HepG2 (cell line): Measurements from ENCODE around the gene CHTF18. TPM values are rescaled to one million over a fixed set of nuclear protein-coding genes. Genes with fewer than 3 reads are reported as not detected.

Source experiments
- ATAC-seq: fragments of 200-7000 bp; cut with Tn5 transposase; 3 replicates; pipeline ENCODE4 v1.9.1; 2020; ENCODE audit warnings: mild to moderate bottlenecking, moderate library complexity
- BruUV-seq: library from RNA; stranded (reverse); fragments of 400-500 nt; replicated peaks from 2 replicates; lab custom pipeline; 2021; lab: Mats Ljungman, UMichigan
- CTCF ChIA-PET: fragments of 300-600 bp; formaldehyde crosslinking; extraction: SDS; loops from one replicate; lab custom pipeline; 2021; ENCODE audit warnings: low total read pairs, inconsistent platforms, low intra/inter-chr PET ratio; lab: Yijun Ruan, JAX
- POLR2A ChIA-PET: fragments of 350-600 bp; sonication (Branson Sonifier 250); formaldehyde crosslinking; loops from one replicate; lab custom pipeline; 2020; ENCODE audit warnings: antibody characterized with exemption, inconsistent platforms; lab: Yijun Ruan, JAX
- DNase-seq: peaks from one replicate; pipeline ENCODE4 v3.0.0-alpha.2; 2015; ENCODE audit warnings: low spot score
- FAIRE-seq: peaks from 3 replicates; lab custom pipeline; 2011; peaks lifted over from hg19 to GRCh38; lab: Jason Lieb, UNC
- H2AFZ ChIP-seq: one replicate; pipeline ENCODE4 v1.6.1; 2011; ENCODE audit warnings: low read length, inconsistent platforms
- H3K27ac ChIP-seq: fragments of 300-600 bp; 3 replicates; pipeline ENCODE4 v1.8.0; 2011; ENCODE audit warnings: mixed run types, mild to moderate bottlenecking, mixed read lengths, low read length, inconsistent platforms; ENCODE audit not compliant: insufficient read depth; ENCODE audit errors: extremely low read length
- H3K27me3 ChIP-seq, 2 experiments: fragments of 200-600 bp in 1 of 2; 2 replicates in 1 of 2; 3 replicates in 1 of 2; pipeline versions ENCODE4 v1.6.0 to v1.8.0; 2011; ENCODE audit warnings: low read length in 2 of 2, mild to moderate bottlenecking in 2 of 2, moderate library complexity in 2 of 2, inconsistent platforms in 1 of 2; ENCODE audit not compliant: insufficient read depth in 2 of 2, control insufficient read depth in 1 of 2
- H3K36me3 ChIP-seq, 2 experiments: fragments of 200-600 bp in 1 of 2; replicated peaks in 1 of 2; 2 replicates in 1 of 2; 3 replicates in 1 of 2; pipeline versions ENCODE4 v1.5.1 to v1.8.0; 2011; ENCODE audit warnings: low read length in 2 of 2, inconsistent platforms in 1 of 2; ENCODE audit not compliant: insufficient read depth in 2 of 2, control insufficient read depth in 1 of 2
- H3K4me1 ChIP-seq: 2 replicates; pipeline ENCODE4 v1.5.1; 2012; ENCODE audit warnings: low read length, inconsistent platforms; ENCODE audit not compliant: insufficient read depth
- H3K4me2 ChIP-seq: 2 replicates; pipeline ENCODE4 v1.6.0; 2011; ENCODE audit warnings: low read depth, low read length, inconsistent platforms
- H3K4me3 ChIP-seq, 3 experiments: fragments of 200-600 bp in 1 of 3; sonication (generic), shearing (Covaris generic) in 1 of 3; replicated peaks in 1 of 3; 2 replicates each; pipeline ENCODE4 v1.5.1; 2011 to 2016; ENCODE audit warnings: low read length in 3 of 3, inconsistent platforms in 2 of 3, low read depth in 2 of 3, mild to moderate bottlenecking in 2 of 3, control low read depth in 1 of 3, mixed read lengths in 1 of 3; ENCODE audit not compliant: insufficient read depth in 1 of 3
- H3K79me2 ChIP-seq: one replicate; pipeline ENCODE4 v1.6.1; 2011; ENCODE audit warnings: low read length, inconsistent platforms; ENCODE audit not compliant: insufficient read depth
- H3K9ac ChIP-seq: 2 replicates; pipeline ENCODE4 v1.6.0; 2011; ENCODE audit warnings: mild to moderate bottlenecking, low read depth, low read length, inconsistent platforms; ENCODE audit not compliant: insufficient read depth
- H3K9me3 ChIP-seq: 2 replicates; pipeline ENCODE4 v1.5.1; 2012; ENCODE audit warnings: mild to moderate bottlenecking, low read length
- H4K20me1 ChIP-seq: 2 replicates; pipeline ENCODE4 v1.6.0; 2011; ENCODE audit warnings: inconsistent platforms, mild to moderate bottlenecking, low read length, moderate library complexity; ENCODE audit not compliant: insufficient read depth
- CBFB ChIP-seq: sonication (generic); formaldehyde crosslinking; IDR thresholded peaks from 2 replicates; pipeline ENCODE4 v1.4.0; 2020; ENCODE audit warnings: missing genetic modification reagents
- CHCHD3 ChIP-seq: sonication (generic); formaldehyde crosslinking; IDR thresholded peaks from 2 replicates; pipeline ENCODE4 v1.8.0; 2022; ENCODE audit warnings: mild to moderate bottlenecking, missing genetic modification reagents, moderate library complexity
- MED1 ChIP-seq: sonication (generic); formaldehyde crosslinking; IDR thresholded peaks from 2 replicates; pipeline ENCODE4 v1.4.0; 2020; ENCODE audit warnings: missing genetic modification reagents
- MEIS2 ChIP-seq: sonication (generic); formaldehyde crosslinking; IDR thresholded peaks from 2 replicates; pipeline ENCODE4 v1.9.0; 2021; ENCODE audit warnings: mild to moderate bottlenecking, missing genetic modification reagents
- NFYB ChIP-seq: sonication (generic); formaldehyde crosslinking; IDR thresholded peaks from 2 replicates; pipeline ENCODE4 v1.4.0; 2020; ENCODE audit warnings: missing genetic modification reagents
- PTBP1 ChIP-seq: fragments of 200-400 bp; formaldehyde crosslinking; IDR thresholded peaks from 2 replicates; pipeline ENCODE4 v1.6.1; 2018; ENCODE audit warnings: low read length, low read depth; ENCODE audit not compliant: poor library complexity, severe bottlenecking
- ZNF256 ChIP-seq: sonication (generic); formaldehyde crosslinking; conservative IDR thresholded peaks from 2 replicates; pipeline ENCODE4 v1.4.0; 2020; ENCODE audit warnings: missing genetic modification reagents
- WGBS: methylation state at CpG from one replicate; pipeline ENCODE4 v1.1.6; 2017; ENCODE audit warnings: low lambda C conversion rate; 5-methylcytosine and 5-hydroxymethylcytosine counted together
- in situ Hi-C: cut with HindIII; loops from 2 replicates; pipeline ENCODE4 v1.10.0; 2017; ENCODE audit warnings: low pct_unique_long_range_greater_than_20kb; ENCODE audit not compliant: extremely low pct_ligation_motif_present
- intact Hi-C: fragments of 100-400 bp; cut with micrococcal nuclease; formaldehyde crosslinking; loops from one replicate; pipeline ENCODE4 v1.10.0; 2022; ENCODE audit not compliant: unreplicated experiment
- polyA plus RNA-seq, 8 experiments: library from polyadenylated mRNA; depleted of rRNA in 3 of 8; stranded (reverse) in 7 of 8; unstranded in 1 of 8; fragments of >200 nt; fragmentation: Illumina TruSeq in 4 of 8; extraction: Trizol in 4 of 8; gene quantifications; 2 replicates each; pipeline versions ENCODE4 v1.2.1 to v1.2.3, GENCODE V29; 2011 to 2016; ENCODE audit warnings: low read depth in 4 of 8, missing spikeins in 1 of 8, mixed read lengths in 1 of 8; ENCODE audit not compliant: insufficient read depth in 1 of 8
- total RNA-seq, 5 experiments: library from RNA; depleted of rRNA; stranded (reverse); fragments of >200 nt; fragmentation: Illumina TruSeq; extraction: Trizol; gene quantifications; 2 replicates each; pipeline ENCODE4 v1.2.3, GENCODE V29; 2016; ENCODE audit warnings: low read depth in 1 of 5
- TF ChIP-seq, protein P1 (sequence below): IDR thresholded peaks from 2 replicates; pipeline ENCODE4 v1.6.1; 2016; ENCODE audit warnings: missing compliant biosample characterization, missing genetic modification reagents, borderline replicate concordance
- TF ChIP-seq, protein P2 (sequence below): sonication (generic); formaldehyde crosslinking; conservative IDR thresholded peaks from 2 replicates; pipeline ENCODE4 v1.8.0; 2022; ENCODE audit warnings: missing genetic modification reagents

The CHTF18 gene
- total and polyA plus RNA-seq, 2 of the 13 experiments (the other 11 are each of a cell fraction or from before 2014, with no cell fraction given) = 8.6 to 22.9 TPM

DNA sequence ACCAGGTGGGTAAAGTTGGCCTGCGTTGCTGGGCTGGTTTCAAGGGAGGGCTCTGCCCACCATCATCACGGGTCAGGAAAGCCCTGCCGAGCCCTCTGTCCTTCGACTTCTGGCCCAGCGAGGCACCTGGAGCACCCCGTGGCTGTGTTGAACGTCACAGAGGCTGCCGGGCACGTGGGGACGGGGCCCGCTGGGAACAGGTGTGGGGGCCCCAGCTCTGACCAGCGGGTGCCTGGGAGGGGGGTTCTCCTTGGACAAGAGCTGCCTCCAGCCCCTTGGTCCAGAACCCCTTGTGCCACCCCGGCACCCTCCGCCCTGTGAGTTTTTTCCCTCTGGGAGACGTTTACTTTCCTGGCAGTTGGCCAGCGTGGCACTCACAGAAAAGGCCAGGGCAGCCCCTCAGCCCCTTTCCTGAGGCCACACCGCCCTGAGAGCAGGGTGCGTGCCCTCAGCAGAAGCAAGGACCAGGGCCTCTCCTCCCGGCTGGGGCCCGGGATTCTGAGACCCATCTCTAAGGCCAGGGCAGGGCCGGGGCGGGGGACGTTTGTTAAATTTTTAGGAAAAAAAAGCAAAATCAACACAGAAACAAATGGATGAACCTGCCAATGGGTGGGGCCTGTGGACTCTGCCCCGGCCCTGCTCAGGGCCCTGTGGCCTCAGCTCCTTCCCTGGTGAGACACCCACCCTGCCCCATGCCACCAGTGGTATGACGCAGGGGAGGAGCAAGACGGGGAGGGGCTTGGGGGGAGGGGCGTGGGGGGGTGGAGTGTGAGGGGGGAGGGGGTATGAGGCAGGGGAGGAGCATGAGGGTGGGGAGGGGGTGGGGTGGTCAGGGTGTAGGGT lies 43.4 kb downstream of the CHTF18 start:
- DNase-seq (no peak), ATAC-seq (0 out of 3 replicates have a peak, but pooled peaks have one; percentile 15), FAIRE-seq (no peak)
- Histone ChIP-seq H3K9ac (no peak overlapping the region), H3K27me3 (peaks cover 25 to 78% of the 10 kb centered on the region in 2 experiments), H3K79me2 (no peaks in the 10 kb centered on the region), H3K9me3 (peaks cover 13% of the 10 kb centered on the region), H3K4me3 (no peak overlapping the region), H4K20me1 (no peaks in the 10 kb centered on the region), H3K27ac (no peak overlapping the region), H2AFZ (no peak overlapping the region), H3K4me2 (no peak overlapping the region), H3K36me3 (no peaks in the 10 kb centered on the region), H3K4me1 (no peaks in the 10 kb centered on the region)
- POLR2A ChIA-PET = no interaction called here
- TF ChIP-seq, protein P1, sequence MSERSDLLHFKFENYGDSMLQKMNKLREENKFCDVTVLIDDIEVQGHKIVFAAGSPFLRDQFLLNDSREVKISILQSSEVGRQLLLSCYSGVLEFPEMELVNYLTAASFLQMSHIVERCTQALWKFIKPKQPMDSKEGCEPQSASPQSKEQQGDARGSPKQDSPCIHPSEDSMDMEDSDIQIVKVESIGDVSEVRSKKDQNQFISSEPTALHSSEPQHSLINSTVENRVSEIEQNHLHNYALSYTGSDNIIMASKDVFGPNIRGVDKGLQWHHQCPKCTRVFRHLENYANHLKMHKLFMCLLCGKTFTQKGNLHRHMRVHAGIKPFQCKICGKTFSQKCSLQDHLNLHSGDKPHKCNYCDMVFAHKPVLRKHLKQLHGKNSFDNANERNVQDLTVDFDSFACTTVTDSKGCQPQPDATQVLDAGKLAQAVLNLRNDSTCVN (CRISPR knock-in tag) = no peak
- TF ChIP-seq CHCHD3 (CRISPR knock-in tag) (no peak), MED1 (no peak), CBFB (CRISPR knock-in tag) (no peak), MEIS2 (CRISPR knock-in tag) (no peak), PTBP1 (no peak), ZNF256 (no peak), NFYB (CRISPR knock-in tag) (no peak)
- TF ChIP-seq, protein P2, sequence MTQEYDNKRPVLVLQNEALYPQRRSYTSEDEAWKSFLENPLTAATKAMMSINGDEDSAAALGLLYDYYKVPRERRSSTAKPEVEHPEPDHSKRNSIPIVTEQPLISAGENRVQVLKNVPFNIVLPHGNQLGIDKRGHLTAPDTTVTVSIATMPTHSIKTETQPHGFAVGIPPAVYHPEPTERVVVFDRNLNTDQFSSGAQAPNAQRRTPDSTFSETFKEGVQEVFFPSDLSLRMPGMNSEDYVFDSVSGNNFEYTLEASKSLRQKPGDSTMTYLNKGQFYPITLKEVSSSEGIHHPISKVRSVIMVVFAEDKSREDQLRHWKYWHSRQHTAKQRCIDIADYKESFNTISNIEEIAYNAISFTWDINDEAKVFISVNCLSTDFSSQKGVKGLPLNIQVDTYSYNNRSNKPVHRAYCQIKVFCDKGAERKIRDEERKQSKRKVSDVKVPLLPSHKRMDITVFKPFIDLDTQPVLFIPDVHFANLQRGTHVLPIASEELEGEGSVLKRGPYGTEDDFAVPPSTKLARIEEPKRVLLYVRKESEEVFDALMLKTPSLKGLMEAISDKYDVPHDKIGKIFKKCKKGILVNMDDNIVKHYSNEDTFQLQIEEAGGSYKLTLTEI (CRISPR knock-in tag) = no peak
- in situ Hi-C loops = loop anchor here (10.0 kb wide), 1 partner anchor 63 kb away; no protein-coding TSS in a partner anchor
- 5% methylated on average over 10 of the region's 27 CpGs for WGBS
- CTCF ChIA-PET = no interaction called here
- no TSS peak for BruUV-seq
- intact Hi-C loops = no loop called here
